Breast epithelium (tissue), 4 donors: ENCODE data around the gene IFNL3. TPM values are rescaled to one million over a fixed set of nuclear protein-coding genes. Genes with fewer than 3 reads are reported as not detected.

Source experiments
- DNase-seq, 2 donors: peaks; one replicate each; pipeline ENCODE4 v3.0.0-alpha.2; 2019; ENCODE audit warnings: low spot score in 2 of 2
- H3K27ac ChIP-seq, 2 donors: fragments of 200-600 bp; sonication (generic) in 1 of 2; one replicate each; pipeline ENCODE4 v1.5.1; 2016 to 2019; ENCODE audit warnings: mild to moderate bottlenecking in 1 of 2
- H3K27me3 ChIP-seq, 2 donors: fragments of 200-600 bp; sonication (generic) in 1 of 2; one replicate each; pipeline versions ENCODE4 v1.5.1 to v1.6.0; 2017 to 2019; ENCODE audit warnings: control low read depth in 1 of 2, mild to moderate bottlenecking in 1 of 2
- H3K36me3 ChIP-seq: fragments of 200-600 bp; one replicate; pipeline ENCODE4 v1.5.1; 2019
- H3K4me1 ChIP-seq, 2 donors: fragments of 200-600 bp; sonication (generic); one replicate each; pipeline ENCODE4 v1.5.1; 2016 to 2019; ENCODE audit warnings: control low read depth in 1 of 2
- H3K4me3 ChIP-seq, 3 donors: fragments of 200-600 bp; sonication (generic); 1 replicate in 2 of 3; 2 replicates in 1 of 3; pipeline ENCODE4 v1.5.1; 2016 to 2019; ENCODE audit warnings: mild to moderate bottlenecking in 3 of 3, moderate library complexity in 2 of 3
- H3K9me3 ChIP-seq, 2 donors: fragments of 200-600 bp; sonication (generic) in 1 of 2; one replicate each; pipeline ENCODE4 v1.5.1; 2016 to 2019; ENCODE audit warnings: control low read depth in 1 of 2
- CTCF ChIP-seq, 3 donors: fragments of 450-650 bp; IDR thresholded peaks; one replicate each; pipeline ENCODE4 v1.5.1; 2016 to 2017; ENCODE audit warnings: antibody characterized with exemption in 3 of 3, mild to moderate bottlenecking in 3 of 3, moderate library complexity in 3 of 3
- POLR2A ChIP-seq: fragments of 450-650 bp; IDR thresholded peaks from one replicate; pipeline ENCODE4 v1.6.1; 2016; ENCODE audit warnings: antibody characterized with exemption, mild to moderate bottlenecking, moderate library complexity
- POLR2AphosphoS5 ChIP-seq, 3 donors: sonication (generic); formaldehyde crosslinking; IDR thresholded peaks; one replicate each; pipeline ENCODE4 v1.6.1; 2017; ENCODE audit warnings: antibody characterized with exemption in 3 of 3
- intact Hi-C: fragments of 100-400 bp; cut with DNase I; formaldehyde crosslinking; loops from one replicate; pipeline ENCODE4 v1.15.1; 2023; ENCODE audit warnings: low total_unique reads
- total RNA-seq, 3 donors: library from RNA; depleted of rRNA; stranded (reverse); fragments of >200 nt; gene quantifications; one replicate each; pipeline ENCODE4 v1.1.0, GENCODE V29; 2016

Gene IFNL3
- total RNA-seq, 3 donors from 2014 or later = not detected

DNA sequence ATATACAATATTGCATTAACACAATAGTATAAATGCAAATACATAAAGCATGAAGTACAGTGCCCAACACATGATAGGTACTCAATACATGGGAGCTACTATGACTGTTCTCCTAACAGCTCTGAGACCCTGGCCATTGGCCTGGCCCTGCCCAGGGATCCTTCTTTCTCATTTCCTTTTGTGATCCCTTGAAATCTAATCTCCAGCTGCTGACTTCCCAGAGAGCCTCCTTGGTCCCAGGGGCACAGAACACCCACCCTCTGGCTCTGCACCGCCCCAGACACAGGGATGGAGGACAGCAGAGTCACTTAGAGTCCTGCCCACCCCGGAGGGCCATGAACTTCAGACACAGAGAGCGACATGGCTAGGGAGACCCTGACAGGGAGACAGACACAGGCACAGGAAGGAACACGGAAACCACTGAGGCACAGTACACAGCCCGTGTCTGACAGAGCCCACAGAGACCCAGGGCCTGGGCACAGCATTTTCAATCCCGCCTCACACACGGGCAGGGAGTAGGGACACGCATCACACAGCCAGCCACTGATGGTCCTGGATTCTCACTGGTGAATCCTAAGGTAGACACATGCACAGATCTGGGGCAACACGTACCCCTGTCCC is 36.5 kb downstream of the IFNL3 start:
- Histone ChIP-seq H3K27ac (no peak overlapping the region), H3K27me3 (peaks cover 0 to 16% of the 10 kb centered on the region in 2 donors), H3K36me3 (no peaks in the 10 kb centered on the region), H3K9me3 (no peaks in the 10 kb centered on the region), H3K4me3 (no peak overlapping the region), H3K4me1 (no peaks in the 10 kb centered on the region)
- no peak for DNase-seq
- intact Hi-C loops = no loop called here
- TF ChIP-seq POLR2A (no peak), POLR2AphosphoS5 (IDR thresholded peaks at IDR 0.05) (no peak), CTCF (IDR thresholded peaks at IDR 0.05) (no peak)

GRCh38 chr19:39207293-39207836 is 37.4 kb downstream of the IFNL3 start:
- H3K27me3 ChIP-seq = peaks cover 0 to 25% of the 10 kb centered on the region in 2 donors
- H3K9me3 ChIP-seq = no peaks in the 10 kb centered on the region
- no peak overlapping the region for H3K4me3 ChIP-seq
- H3K4me1 ChIP-seq = no peaks in the 10 kb centered on the region
- H3K36me3 ChIP-seq = no peaks in the 10 kb centered on the region
- TF ChIP-seq CTCF (IDR thresholded peaks at IDR 0.05) = no peak
- no peak for TF ChIP-seq POLR2A
- no peak for TF ChIP-seq POLR2AphosphoS5 (IDR thresholded peaks at IDR 0.05)
- H3K27ac ChIP-seq = no peak overlapping the region
- intact Hi-C loops = no loop called here
- DNase-seq = no peak

GRCh38 chr19:39206122-39206521 is 38.7 kb downstream of the IFNL3 start:
- TF ChIP-seq CTCF (IDR thresholded peaks at IDR 0.05) = no peak
- no peak for TF ChIP-seq POLR2AphosphoS5 (IDR thresholded peaks at IDR 0.05)
- H3K4me1 ChIP-seq = no peaks in the 10 kb centered on the region
- H3K4me3 ChIP-seq = no peak overlapping the region
- intact Hi-C loops = no loop called here
- no peaks in the 10 kb centered on the region for H3K9me3 ChIP-seq
- no peak for DNase-seq
- H3K27ac ChIP-seq = no peak overlapping the region
- peaks cover 0 to 35% of the 10 kb centered on the region in 2 donors for H3K27me3 ChIP-seq
- H3K36me3 ChIP-seq = no peaks in the 10 kb centered on the region

DNA sequence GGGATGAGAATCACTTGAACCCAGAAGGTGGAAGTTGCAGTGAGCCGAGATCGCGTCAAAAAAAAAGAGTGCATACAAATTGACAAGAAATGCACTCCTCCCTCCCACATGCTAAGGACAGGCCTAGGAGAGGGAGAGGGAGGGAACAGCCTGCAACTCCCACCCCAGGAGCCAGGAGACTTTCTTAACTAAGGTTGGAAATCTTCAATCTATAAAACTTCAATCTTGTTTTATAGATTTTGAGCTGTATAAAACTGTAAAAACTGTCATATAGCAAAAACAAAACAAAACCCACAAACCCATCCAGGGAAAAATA is 39.4 kb downstream of the IFNL3 start:
- DNase-seq = no peak
- intact Hi-C loops = no loop called here
- Histone ChIP-seq H3K27ac (no peak overlapping the region), H3K36me3 (no peaks in the 10 kb centered on the region), H3K9me3 (no peaks in the 10 kb centered on the region), H3K4me1 (no peaks in the 10 kb centered on the region), H3K27me3 (peaks cover 0 to 37% of the 10 kb centered on the region in 2 donors), H3K4me3 (no peak overlapping the region)
- TF ChIP-seq CTCF (IDR thresholded peaks at IDR 0.05) = no peak
- TF ChIP-seq POLR2AphosphoS5 (IDR thresholded peaks at IDR 0.05) = no peak
- no peak for TF ChIP-seq POLR2A

DNA sequence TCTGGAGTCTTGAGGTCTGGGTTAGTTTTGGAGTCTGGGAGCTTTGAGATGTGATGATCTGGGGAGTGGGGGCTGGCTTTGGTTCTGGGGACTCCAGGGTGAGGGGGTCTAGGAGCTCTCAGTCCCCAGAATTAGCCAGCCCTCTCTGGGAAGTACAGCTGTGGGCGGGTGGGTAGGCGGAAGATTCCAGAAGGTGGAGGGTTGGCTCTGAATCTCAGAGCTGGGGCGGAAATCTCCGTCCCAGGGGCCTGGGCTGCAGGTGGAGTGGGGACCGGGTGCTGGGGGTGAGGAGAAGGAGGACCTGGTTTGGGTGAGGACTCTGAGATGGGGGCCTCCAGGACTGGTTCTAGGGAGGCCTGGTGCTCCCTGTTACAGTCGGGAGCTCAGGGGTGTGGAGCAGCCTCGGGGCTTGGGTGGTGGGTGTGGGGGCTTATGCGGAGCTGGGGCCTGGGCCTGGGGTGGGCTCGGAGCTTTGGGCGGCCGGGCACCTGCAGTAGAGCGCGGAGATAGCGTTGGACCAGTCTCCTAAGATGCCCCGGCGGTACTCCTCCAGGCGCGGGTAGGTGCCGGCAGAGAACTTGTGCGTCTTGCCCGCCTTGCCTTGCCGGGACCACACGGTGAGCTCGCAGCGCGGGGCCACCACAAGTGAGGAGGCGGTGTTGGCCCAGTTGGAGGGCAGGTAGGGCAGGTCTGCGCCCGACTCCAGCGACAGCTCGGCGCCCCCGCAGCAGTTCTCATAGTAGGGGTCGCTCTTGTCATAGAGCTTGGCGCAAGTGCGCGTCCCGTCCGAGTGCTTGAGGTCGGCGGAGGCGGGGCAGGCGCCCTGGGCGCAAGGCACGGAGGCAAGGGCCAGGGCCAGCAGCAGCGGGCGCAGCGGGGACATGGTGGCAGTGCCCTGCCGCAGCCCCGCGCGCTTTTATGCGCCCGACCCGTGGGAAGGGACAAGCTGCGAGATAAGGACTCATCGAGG is 41.1 kb downstream of the IFNL3 start, which contains the start of gene SYCN:
SYCN (minus strand) TSS at position 892 of the 970 bp plus-strand sequence; CDS start at position 883, 9 bp downstream.
- no peak for TF ChIP-seq POLR2AphosphoS5 (IDR thresholded peaks at IDR 0.05)
- TF ChIP-seq POLR2A = no peak
- TF ChIP-seq CTCF (IDR thresholded peaks at IDR 0.05) = no peak
- Histone ChIP-seq H3K4me3 (no peak within 1 kb of the TSS), H3K4me1 (no peaks in the 10 kb centered on the region), H3K9me3 (no peaks in the 10 kb centered on the region), H3K27ac (no peak within 1 kb of the TSS), H3K27me3 (peaks cover 0 to 50% of the 10 kb centered on the region in 2 donors), H3K36me3 (no peaks in the 10 kb centered on the region)
- DNase-seq = no peak
- intact Hi-C loops = no loop called here
